Right ventricle myocardium superior (tissue), 1 donor: ENCODE results near the gene ARHGAP42. TPM values are rescaled to one million over a fixed set of nuclear protein-coding genes. Genes with fewer than 3 reads are reported as not detected.
"Not testable (repeated sequence)": the region's sequence is repeated elsewhere in the genome, so short reads cannot be mapped to it uniquely, and the experiment has no call there.

Experiments
- ATAC-seq: fragments of 200-7000 bp; cut with Tn5 transposase; one replicate; pipeline ENCODE4 v1.9.1; 2020; ENCODE audit warnings: mild to moderate bottlenecking; ENCODE audit not compliant: poor library complexity
- DNase-seq: peaks from one replicate; pipeline ENCODE4 v3.0.0-alpha.2; 2020
- intact Hi-C: fragments of 100-400 bp; cut with DNase I; formaldehyde crosslinking; loops from one replicate; pipeline ENCODE4 v1.11.2; 2022
- total RNA-seq: library from RNA; stranded (reverse); fragmentation: NEBNext Ultra II Directional; extraction: Animal tissue kit (Norgen Biotek cat#: 25700); gene quantifications from one replicate; pipeline ENCODE4 v1.2.1, GENCODE V29; 2021
- donor health status: DM: no; HTN: yes; CAD: no; lungs with severe emphysema.

Gene ARHGAP42
- total RNA-seq, 1 donor from 2014 or later: 7.2 TPM

GRCh38 chr11:101008961-101009689 lies 322.0 kb downstream of the ARHGAP42 start:
- ATAC-seq: no peak
- intact Hi-C loops: no loop called here
- DNase-seq: no peak

GRCh38 chr11:101009690-101010055 lies 322.6 kb downstream of the ARHGAP42 start:
- ATAC-seq: no peak
- intact Hi-C loops: no loop called here

GRCh38 chr11:101010899-101011298 lies 323.8 kb downstream of the ARHGAP42 start:
- intact Hi-C loops: no loop called here
- no peak for ATAC-seq

More at GRCh38 chr11:101009690-101010055, 322.6 kb downstream of the ARHGAP42 start:
- no peak for DNase-seq

GRCh38 chr11:101011881-101012280 lies 324.8 kb downstream of the ARHGAP42 start:
- intact Hi-C loops: no loop called here
- no peak for DNase-seq
- no peak for ATAC-seq

More at GRCh38 chr11:101010899-101011298, 323.8 kb downstream of the ARHGAP42 start:
- DNase-seq: no peak

GRCh38 chr11:101013702-101014101 lies 326.6 kb downstream of the ARHGAP42 start:
- ATAC-seq, DNase-seq, intact Hi-C loops: not testable (repeated sequence)

- DNase-seq: no peak
- no peak for ATAC-seq
- intact Hi-C loops: no loop called here
Observed at GRCh38 chr11:101014600-101015285, 327.7 kb downstream of the ARHGAP42 start.

- intact Hi-C loops: no loop called here
- DNase-seq (no peak), ATAC-seq (no peak)
Observed at GRCh38 chr11:101019870-101020269, 332.8 kb downstream of the ARHGAP42 start.

GRCh38 chr11:101022256-101022655 lies 335.2 kb downstream of the ARHGAP42 start:
- intact Hi-C loops: no loop called here
- DNase-seq (no peak), ATAC-seq (no peak)

GRCh38 chr11:101028644-101029043 lies 341.6 kb downstream of the ARHGAP42 start:
- intact Hi-C loops: no loop called here
- DNase-seq (no peak), ATAC-seq (no peak)

GRCh38 chr11:101030015-101030414 lies 342.9 kb downstream of the ARHGAP42 start:
- DNase-seq (no peak), ATAC-seq (no peak)
- intact Hi-C loops: loop anchor here (10.0 kb wide), 1 partner anchor 95 kb away; the partner anchor contains the start of gene PGR

GRCh38 chr11:101030692-101031091 lies 343.6 kb downstream of the ARHGAP42 start:
- intact Hi-C loops: loop anchor here (10.0 kb wide), 1 partner anchor 94 kb away; the partner anchor contains the start of gene PGR
- ATAC-seq (no peak), DNase-seq (no peak)

- no peak for ATAC-seq
- no peak for DNase-seq
- intact Hi-C loops: loop anchor here (10.0 kb wide), 1 partner anchor 93 kb away; the partner anchor contains the start of gene PGR
Observed at GRCh38 chr11:101031713-101032112, 344.6 kb downstream of the ARHGAP42 start.

- intact Hi-C loops: loop anchor here (10.0 kb wide), 1 partner anchor 92 kb away; the partner anchor contains the start of gene PGR
- no peak for DNase-seq
- ATAC-seq: no peak
Observed at GRCh38 chr11:101032991-101033390, 345.9 kb downstream of the ARHGAP42 start.

- intact Hi-C loops: loop anchor here (10.0 kb wide), 1 partner anchor 91 kb away; the partner anchor contains the start of gene PGR
- ATAC-seq (peak; percentile 91), DNase-seq (peak; percentile 77)
Observed at GRCh38 chr11:101034076-101034475, 347.0 kb downstream of the ARHGAP42 start.

GRCh38 chr11:101035872-101036271 lies 348.8 kb downstream of the ARHGAP42 start:
- no peak for DNase-seq
- intact Hi-C loops: loop anchor here (10.0 kb wide), 1 partner anchor 89 kb away; the partner anchor contains the start of gene PGR
- ATAC-seq: peak; percentile 42
